GM18867 (cell line): ENCODE data around the gene GANAB.
A peak's percentile ranks its signal among the peaks of the same experiment; 100 is the strongest.
"Not testable (repeated sequence)": the region's sequence is repeated elsewhere in the genome, so short reads cannot be mapped to it uniquely, and the experiment has no call there.

Source experiments
- ATAC-seq: cut with Tn5 transposase; IDR thresholded peaks from one replicate; pipeline ENCODE4 v1.9.1; 2021; ENCODE audit warnings: mild to moderate bottlenecking, moderate library complexity; ENCODE audit not compliant: unreplicated experiment

The GANAB gene

DNA sequence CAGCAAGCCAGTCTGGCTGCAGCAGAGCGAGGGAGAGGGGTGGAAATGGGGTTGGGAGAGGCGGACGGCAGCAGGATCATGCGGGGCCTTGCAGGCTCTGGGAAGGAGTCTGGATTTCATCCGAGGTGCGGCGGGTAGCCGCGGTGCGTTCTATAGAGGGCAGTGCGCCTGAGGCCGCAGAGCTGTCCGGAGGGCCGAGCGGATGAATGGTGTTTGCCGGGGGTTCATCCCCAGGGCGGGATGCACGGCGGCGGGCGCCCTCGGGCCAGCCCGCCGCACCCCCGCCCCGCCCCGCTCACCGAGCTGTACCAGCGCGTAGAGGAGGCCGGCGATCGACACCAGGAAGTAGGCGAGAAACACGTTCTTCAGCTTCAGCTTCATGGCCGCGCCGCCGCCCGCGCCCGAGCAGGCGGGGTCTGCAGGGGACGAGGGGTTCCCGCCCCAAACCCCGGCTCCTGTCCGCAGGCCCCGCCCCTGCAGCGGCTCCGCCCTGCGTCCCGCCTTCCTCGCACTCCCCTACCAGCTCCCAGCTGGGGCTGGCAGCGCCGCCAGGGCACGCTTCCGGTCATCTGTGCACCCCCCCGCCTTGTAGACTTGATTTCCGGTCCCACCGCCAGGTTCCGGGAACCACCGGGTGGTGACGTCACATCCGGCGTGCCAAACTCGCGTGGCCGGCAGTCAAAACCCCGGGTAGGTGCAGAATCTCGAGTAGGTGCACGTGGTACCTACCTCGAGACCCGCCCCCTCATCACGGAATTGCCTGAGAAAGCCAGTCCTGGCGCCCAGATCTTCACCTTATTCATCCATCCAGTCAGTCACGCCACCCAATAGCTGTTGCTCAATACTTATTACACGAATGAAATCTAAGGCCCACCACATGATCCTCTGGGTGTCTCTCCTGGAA lies 24.6 kb downstream of the GANAB start, which contains the start of gene B3GAT3:
TSS of gene B3GAT3 (minus strand) at position 420 of the 904 bp plus-strand sequence. CDS start at position 381, 39 bp downstream.
- ATAC-seq: peak; percentile 92

- no peak for ATAC-seq
Measured at GRCh38 chr11:62621027-62621566, 25.3 kb downstream of the GANAB start.

- ATAC-seq: not testable (repeated sequence)
Measured at GRCh38 chr11:62616957-62617356, 29.5 kb downstream of the GANAB start.

- ATAC-seq: no peak
Measured at GRCh38 chr11:62615521-62615920, 30.9 kb downstream of the GANAB start.

GRCh38 chr11:62614275-62614674 lies 32.1 kb downstream of the GANAB start:
- ATAC-seq: no peak

DNA sequence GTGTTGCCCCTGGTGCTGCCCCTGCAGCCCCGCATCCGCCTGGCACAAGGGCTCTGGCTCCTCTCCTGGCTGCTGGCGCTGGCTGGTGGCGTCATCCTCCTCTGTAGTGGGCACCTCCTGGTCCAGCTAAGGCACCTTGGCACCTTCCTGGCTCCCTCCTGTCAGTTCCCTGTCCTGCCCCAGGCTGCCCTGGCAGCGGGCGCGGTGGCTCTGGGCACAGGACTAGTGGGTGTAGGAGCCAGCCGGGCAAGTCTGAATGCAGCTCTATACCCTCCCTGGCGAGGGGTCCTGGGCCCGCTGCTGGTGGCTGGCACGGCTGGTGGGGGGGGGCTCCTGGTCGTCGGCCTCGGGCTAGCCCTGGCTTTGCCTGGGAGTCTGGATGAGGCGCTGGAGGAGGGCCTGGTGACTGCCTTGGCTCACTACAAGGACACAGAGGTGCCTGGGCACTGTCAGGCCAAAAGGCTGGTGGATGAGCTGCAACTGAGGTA lies 33.1 kb downstream of the GANAB start:
- no peak for ATAC-seq

DNA sequence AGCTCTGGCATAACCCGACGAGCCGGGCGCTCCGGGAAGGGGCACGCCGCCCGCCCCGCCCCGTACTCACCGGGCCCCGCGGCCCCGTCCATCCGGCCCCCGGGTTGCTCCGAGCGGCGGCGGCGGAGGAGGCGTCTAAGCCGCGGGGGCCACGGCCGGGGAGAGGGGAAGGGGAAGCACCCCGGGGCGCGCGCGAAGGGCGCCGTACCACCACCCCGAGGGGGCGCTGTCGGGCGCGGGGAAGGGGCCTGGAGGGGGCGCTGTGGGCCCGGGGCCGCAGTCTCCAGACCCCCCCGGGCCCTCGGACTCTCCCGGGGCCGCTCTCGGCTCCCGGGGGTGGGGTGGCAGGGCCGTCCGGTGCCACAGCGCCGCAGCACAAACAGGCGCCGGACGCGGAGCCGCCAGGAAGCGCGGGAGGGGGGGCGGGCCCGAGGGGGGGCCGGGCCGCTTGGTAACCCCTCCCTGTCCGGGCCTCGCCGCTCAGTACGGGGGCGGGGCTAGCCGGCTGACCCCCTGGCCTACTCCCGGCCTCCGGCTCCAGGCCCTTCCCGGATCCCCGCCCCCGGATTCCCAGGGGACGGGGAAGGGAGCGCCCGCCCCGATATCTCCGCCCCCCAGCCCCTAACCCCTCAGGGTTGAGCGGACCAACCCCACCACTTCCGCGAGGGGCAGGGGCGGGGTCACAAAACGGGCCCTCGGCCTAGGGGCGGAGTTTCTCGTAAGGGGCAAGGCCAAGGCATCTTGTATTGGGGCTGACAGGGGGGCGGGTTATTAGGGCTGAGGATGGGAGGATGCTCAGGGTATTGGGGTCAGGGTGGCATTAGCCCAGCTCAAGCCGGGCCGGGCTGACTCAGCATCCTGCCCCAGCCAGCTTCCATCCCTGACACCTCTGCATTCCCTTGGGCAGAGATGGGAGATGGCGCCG lies 33.8 kb downstream of the GANAB start, which contains the start of the genes EML3 and ROM1:
TSS of gene EML3 (minus strand) at position 410 of the 925 bp plus-strand sequence. CDS start at position 92, 318 bp downstream.
TSS of gene ROM1 (plus strand) at position 892 of the 925 bp plus-strand sequence. CDS start at position 917, 25 bp downstream.
- ATAC-seq: peak; percentile 59

- ATAC-seq: peak; percentile 16
Measured at GRCh38 chr11:62611705-62612365, 34.6 kb downstream of the GANAB start.

DNA sequence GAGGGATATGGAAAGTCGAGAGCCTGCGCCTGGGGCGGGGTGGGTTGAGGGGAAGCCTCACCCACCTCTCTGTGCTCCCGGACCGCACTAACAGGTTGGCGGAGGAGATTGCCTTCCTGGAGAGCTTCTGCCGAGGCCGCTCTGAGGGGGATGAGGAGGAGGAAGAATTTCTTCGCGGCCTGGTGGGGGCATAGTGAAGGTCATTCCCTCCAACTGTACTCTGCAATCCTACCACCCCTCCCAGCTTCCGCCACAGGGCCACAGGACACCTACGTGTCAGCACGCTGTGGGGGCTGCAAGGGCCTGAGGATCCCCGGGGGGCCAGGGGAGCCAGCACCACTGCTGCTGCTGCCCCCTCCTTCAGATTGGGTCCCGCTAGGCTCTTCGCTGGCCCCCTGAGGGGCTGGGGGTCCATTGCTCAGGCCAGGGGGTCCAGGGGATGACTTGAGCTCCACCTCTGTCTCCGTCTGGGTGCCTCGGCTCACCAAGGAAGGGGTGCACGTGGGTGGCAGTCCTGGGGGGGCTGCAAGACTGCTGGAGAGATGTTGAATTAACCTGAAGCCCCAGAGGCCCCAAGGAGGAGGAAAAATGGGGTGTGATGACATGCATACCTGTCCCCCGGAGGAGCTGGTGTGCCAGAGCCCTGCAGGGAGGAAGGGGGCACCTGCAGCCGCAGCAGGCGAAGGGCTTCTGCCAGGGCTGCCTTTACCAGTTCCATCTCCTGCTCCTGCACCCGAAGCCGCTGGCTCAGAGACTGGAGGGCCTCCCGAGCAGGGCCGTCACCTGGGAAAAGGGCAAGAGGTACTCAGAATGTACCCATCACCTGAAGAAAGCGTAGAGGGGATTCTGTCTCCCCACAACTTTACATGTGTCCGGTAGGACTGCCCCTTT lies 35.4 kb downstream of the GANAB start:
- ATAC-seq: no peak

GRCh38 chr11:62610403-62610802 lies 36.0 kb downstream of the GANAB start:
- ATAC-seq: no peak

DNA sequence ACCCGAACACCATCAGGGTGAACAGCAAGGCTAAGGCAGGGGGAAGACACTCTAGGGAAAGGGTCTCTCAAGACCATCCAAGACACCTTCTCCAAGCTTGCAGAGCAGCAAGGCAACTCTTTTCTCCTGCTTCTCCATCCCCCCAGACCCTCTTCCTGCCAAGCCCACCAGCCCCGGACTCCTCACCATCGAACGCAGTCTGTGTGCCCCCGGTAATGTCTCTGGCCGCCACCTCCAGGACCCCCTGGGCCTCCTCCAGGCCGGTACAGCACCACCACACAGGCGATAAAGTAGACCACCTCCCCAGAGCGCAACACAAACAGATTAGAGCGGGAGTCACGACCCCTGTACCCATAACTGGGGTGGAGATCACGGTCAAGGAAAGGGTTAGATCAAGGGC lies 37.6 kb downstream of the GANAB start:
- no peak for ATAC-seq

- no peak for ATAC-seq
Measured at GRCh38 chr11:62607714-62608113, 38.7 kb downstream of the GANAB start.

GRCh38 chr11:62605902-62606301 lies 40.5 kb downstream of the GANAB start:
- no peak for ATAC-seq

DNA sequence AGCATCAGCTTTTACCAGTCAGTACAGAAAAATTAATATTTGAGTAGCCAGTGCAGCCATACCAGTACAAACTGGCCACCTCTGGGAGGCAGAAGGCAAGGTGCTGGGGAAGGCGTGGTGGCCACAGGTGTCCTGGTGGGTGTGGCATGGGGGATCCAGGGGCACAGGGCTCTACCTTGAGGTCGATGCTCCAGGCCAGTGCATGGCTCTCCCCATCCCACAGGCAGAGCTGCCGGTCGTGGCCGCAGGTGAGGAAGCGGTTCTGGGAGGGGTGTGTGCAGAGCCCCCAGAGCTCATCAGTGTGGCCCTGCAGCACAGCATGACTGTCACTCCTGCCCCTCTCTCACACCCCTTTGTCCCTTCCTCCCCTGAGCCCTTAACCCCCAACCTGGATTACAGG lies 40.9 kb downstream of the GANAB start:
- no peak for ATAC-seq

GRCh38 chr11:62604460-62605120 lies 41.8 kb downstream of the GANAB start:
- no peak for ATAC-seq

GRCh38 chr11:62603776-62604299 lies 42.6 kb downstream of the GANAB start:
- ATAC-seq: no peak

- no peak for ATAC-seq
Measured at GRCh38 chr11:62603072-62603408, 43.4 kb downstream of the GANAB start.
